Hematopoietic multipotent progenitor cell treated with erythropoietin and hydrocortisone succinate and interleukin-3 and kit ligand, for 15 days (in vitro differentiated cells): ENCODE results near the gene LZTR1.
"Not testable (repeated sequence)": the region's sequence is repeated elsewhere in the genome, so short reads cannot be mapped to it uniquely, and the experiment has no call there.

Source experiments
- DNase-seq: peaks from one replicate; pipeline ENCODE4 v3.0.0-alpha.2; 2015; ENCODE audit warnings: low spot score

LZTR1 gene

DNA sequence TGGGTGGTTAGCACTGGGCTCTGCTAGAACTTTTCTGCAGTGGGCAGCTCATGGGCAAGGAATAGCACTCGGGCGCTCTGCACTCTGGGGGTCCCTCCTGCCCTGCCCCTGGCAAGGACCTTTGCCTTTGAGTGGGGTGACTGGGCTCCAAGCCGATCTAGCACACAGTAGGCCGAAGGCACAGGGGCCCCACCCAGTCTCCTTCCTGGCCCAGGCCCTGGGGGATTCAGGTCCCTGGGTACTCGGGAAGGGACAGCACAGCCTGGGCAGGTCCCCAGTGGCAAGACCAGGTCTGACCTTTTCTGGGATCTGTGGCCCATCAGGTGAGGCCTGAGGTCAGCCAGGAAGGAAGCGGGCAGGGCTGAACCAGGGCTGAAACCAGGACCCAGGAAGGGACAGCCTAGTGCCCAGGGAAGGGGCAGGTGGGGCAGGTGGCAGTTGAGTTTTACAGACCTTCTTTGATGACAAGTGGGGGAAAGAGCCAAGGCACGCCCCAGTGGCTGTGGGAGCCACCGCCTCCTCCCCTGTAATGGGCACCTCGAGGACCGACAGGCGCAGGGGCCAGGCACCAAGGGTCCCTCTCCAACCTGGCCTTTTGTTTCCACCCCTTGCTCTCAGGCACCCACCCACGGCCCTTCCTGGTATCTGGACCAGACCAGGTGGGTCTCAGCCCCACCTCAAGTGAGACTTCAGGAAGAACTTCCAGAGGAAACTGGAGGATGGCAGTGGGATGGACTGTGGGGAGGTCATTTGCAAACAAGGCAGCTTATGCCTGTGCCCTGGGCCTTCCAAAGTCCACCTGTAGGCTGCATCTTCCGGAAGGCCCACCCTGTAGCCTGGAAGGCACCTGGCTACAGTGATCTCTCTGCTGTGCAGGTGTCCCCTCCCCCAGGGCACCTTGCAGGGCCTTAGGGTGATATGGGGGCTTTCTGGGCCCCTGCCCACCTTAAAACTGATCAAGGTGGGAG is 15.9 kb upstream of the LZTR1 start:
- DNase-seq = no peak

- no peak for DNase-seq
Measured at GRCh38 chr22:20966883-20967696, 15.0 kb upstream of the LZTR1 start, which contains the start of gene AIFM3. Gene AIFM3, plus strand, starts transcription at chr22:20967255. Its CDS starts 690 bp downstream, at chr22:20967945.

DNA sequence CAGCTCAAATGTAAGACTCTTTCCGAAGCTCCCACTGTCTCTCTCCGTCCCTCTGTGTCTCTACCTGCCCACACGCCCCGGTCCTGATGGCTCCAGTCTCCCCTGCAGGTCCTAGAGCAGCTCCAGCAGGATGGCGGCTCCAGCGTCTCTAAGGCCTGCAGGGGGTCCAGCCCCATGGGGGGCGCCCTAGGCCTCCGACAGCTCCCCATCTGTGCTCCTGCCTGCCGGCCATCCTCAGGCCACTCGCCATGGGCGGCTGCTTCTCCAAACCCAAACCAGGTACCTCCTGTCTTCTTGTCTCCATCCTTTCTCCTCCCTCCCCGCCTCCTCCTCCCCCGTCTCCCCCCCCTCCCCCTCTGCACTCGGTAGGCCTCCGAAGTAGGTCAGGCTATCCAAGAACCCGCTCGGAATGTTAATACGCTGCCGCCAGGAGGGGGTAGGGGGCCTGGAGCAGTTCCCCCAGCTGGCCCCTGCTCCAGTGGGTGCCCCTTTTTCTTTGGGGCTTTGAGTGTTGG is 14.3 kb upstream of the LZTR1 start:
- no peak for DNase-seq

GRCh38 chr22:20968281-20968977 is 13.7 kb upstream of the LZTR1 start:
- no peak for DNase-seq

DNA sequence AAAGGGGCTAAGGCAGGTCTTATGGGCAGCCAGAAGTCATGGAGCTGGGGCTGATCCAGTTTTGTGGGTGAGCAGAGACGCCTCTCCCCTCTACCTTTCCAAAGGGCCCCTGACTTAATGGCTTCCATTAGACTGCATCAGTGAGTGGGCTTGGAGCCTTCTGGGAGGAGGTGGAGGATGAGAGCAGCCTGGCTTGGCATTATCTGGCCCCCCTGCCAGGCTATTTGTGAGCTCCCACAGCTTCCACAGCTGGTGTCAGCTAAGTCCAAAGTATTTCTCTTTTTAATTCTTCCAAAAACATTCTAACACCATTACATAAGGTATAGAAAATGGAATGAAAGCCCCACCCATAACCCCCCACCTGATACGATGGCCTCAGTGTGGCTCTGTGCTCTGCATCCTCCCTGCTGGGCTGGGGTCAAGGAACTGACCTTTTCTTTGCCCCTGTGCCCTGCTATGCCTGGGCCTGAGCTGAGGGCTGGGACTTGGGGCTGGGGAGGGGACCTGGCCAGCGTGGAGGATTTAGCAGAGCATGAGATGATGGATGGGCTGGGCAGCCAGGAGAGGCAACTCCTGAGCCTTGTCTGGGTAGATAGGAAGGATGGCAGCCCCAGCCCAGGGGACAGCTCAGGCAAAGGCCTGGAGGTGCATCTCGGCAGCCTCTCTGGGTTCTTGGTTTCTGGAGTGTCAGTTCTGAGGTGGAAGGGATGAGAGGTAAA is 11.0 kb upstream of the LZTR1 start:
- DNase-seq = no peak

DNA sequence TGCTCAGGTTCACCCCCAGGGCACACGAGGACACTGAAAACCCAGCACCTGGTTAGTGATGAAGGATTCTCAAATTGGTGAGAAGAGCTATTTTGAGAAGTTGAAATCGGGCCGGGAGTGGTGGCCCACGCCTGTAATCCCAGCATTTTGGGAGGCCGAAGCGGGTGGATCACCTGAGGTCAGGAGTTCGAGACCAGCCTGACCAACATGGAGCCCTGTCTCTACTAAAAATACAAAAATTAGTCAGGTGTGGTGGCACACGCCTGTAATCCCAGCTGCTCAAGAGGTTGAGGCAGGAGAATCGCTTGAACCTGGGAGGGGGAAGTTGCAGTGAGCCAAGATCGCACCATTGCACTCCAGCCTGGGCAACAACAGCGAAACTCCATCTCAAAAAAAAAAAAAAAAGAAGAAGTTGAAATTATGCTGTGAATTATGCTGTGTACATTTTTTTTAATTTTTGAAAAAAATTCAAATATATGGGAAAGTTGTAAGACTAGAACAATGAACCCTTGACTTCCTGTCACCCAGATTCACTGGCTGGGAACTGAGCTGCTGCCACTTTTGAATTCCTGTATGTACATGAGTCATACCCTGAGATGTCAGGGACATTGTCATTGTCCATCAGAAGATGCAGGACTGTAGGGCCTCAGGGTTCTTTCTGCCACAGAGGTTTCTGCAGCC is 9.9 kb upstream of the LZTR1 start:
- DNase-seq = not testable (repeated sequence)

DNA sequence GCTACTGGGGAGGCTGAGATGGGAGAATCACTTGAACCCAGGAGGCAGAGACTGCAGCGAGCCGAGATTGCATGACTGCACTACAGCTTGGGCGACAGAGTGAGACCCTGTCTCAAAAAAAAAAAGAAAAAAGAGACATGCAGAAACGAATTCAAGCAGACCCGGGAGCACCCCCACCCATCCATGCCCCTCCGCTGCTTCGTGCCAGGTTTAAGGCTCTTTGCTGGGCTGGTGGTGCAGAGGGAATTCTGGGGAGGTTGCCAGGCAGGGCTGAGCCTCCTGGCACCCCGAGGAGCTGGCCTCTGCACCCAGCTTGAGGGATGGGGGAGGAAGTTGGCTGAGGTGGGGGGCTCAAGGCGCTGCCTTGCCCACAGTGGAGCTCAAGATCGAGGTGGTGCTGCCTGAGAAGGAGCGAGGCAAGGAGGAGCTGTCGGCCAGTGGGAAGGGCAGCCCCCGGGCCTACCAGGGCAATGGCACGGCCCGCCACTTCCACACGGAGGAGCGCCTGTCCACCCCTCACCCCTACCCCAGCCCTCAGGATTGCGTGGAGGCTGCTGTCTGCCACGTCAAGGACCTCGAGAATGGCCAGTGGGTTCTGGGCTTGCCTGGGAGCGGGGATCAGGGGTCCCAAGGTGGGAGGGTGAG is 9.0 kb upstream of the LZTR1 start:
- no peak for DNase-seq

DNA sequence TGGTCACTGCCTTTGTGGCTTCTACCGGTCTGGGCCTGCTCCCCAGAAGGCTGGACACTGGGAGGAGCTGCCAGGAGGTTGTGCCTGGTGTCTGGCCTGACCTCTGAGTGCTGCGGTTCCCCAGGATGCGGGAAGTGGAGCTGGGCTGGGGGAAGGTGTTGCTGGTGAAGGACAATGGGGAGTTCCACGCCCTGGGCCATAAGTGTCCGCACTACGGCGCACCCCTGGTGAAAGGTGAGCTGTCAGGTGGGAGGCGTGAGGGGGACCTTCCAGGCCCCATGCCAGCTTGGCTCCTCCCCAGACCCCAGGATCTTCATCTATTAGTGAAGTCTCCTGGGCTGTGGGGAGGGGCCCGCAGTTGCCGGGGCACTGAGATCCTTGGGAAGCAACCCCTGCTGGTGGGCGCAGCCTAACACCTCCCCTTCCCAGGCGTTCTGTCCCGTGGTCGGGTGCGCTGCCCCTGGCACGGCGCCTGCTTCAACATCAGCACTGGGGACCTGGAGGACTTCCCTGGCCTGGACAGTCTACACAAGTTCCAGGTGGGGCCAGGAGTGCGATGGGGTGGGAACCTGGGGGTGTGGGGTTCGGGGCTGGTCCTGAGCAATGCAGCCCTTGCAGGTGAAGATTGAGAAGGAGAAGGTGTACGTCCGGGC is 8.3 kb upstream of the LZTR1 start:
- no peak for DNase-seq

GRCh38 chr22:20974336-20974955 is 7.7 kb upstream of the LZTR1 start:
- DNase-seq = no peak

DNA sequence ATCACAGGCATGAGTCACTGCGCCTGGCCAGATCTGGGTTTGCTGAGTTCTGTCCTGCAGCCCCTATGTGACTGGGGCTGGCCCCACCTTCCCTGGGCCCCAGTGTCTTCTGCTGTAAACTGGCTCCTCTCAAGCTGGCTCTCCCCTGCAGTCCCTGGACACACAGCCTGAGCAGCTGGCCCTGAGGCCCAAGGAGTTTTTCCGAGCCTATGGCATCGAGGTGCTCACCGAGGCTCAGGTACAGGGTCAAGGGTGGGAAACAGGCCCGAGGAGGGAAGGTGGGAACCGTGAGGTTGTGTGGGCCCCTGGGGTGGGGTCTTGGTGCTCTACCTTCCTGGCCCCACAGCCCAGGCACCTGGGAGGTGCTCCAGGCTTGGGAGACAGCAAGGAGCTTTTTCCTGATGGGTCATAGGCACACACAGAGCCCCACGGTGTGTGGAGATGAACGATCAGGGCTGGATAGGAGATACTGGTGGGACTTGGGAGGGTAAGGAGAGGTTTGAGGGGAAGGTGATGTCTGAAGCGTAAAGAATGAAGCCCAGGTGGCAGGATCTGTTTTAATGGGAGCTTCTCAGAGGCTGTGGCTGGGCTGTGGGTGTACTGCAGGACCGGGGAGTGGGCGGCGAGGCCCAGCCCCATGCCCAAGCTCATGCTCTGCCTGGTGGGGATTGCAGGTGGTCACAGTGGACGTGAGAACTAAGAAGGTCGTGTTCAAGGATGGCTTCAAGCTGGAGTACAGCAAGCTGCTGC is 6.4 kb upstream of the LZTR1 start:
- no peak for DNase-seq

- DNase-seq = no peak
Measured at GRCh38 chr22:20976291-20976877, 5.7 kb upstream of the LZTR1 start.

GRCh38 chr22:20977019-20977418 is 5.1 kb upstream of the LZTR1 start:
- no peak for DNase-seq

- no peak for DNase-seq
Measured at GRCh38 chr22:20977516-20978170, 4.5 kb upstream of the LZTR1 start.

DNA sequence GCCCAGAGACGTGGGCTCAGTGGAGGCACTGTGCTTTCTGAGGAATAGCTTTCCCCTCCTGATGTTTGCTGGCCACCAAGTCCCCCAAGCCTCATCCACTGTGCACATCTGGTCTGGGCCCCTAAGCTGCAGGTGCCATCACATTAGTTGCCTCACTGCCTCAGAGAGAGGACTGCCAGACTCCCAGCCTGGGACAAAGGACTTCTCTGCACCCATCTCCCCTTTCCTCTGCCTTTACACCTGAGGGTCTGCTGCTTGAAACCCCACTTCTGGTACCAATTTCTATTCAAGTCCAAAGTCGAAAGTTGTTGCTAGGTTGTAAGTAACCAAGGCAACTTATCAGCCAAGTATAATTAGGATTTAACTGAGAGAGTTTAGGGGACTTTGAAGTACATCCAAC is 3.7 kb upstream of the LZTR1 start:
- DNase-seq = no peak

DNA sequence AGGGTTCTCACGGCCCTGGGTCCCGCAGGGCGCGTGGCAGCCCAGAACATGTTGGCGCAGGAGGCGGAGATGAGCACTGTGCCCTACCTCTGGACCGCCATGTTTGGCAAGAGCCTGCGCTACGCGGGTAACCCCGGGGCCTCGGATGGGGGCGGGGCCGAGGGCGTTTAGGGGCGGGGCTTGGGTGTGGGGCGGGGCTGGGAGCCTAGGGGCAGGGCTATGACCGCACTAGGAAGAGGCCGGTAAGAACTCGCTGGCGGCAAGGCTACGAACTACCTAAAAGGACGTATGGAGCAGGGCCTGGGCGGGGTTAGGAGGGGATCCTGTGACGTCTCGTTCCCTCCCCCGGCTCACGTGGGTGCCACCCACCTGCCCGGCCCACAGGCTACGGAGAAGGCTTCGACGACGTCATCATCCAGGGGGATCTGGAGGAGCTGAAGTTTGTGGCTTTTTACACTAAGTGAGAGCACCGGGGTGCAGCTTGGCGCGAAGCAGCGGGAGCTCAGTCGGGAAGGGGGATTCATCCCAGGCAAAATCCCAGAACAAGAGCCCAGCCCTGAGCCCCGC is 2.8 kb upstream of the LZTR1 start:
- peak; percentile 69 for DNase-seq

DNA sequence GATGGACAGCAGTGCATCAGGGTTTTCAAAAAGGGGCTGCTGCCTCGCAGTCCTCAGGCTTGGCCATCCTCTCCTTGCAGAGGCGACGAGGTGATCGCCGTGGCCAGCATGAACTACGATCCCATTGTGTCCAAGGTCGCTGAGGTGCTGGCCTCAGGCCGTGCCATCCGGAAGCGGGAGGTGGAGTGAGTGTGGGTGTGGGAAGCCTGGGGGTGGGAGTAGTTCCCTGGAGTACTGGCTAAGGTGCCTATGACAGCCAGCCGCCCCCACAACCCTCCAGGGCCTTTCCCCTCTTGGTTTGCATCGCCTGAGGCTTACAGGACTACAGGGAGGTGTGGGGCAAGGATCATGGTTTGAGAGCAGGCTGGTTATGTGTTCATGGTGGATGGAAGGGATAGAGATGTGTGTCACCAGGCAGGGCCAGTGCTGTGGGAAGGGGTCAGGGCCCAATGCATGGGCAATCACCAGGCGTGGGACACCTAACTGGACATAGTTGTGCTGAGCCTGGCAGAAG is 2.1 kb upstream of the LZTR1 start:
- no peak for DNase-seq

DNA sequence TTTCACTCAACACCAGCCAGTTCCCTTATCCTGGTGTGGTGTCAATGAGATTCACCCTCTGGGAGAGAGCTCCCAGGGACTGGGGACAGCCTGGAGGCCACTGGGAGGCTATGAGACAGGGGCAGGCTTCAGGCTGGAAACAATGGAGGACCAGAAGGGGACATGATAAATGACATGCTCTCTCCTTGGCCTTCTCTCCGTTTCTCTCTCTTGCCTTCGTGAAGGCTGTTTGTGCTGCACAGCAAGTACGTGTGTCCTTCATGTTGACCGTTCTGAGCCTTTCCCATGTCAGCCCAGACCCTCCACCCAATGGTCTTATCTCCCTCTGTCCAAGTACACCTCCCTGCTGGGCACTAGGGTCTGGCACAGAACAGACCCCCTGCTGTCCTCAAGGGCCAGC is 1.6 kb upstream of the LZTR1 start:
- DNase-seq = no peak
